ENCODE measurements around the gene HCAR2. TPM values are rescaled to one million over a fixed set of nuclear protein-coding genes. Genes with fewer than 3 reads are reported as not detected.

The HCAR2 gene
- total RNA-seq: 10.4 TPM

DNA sequence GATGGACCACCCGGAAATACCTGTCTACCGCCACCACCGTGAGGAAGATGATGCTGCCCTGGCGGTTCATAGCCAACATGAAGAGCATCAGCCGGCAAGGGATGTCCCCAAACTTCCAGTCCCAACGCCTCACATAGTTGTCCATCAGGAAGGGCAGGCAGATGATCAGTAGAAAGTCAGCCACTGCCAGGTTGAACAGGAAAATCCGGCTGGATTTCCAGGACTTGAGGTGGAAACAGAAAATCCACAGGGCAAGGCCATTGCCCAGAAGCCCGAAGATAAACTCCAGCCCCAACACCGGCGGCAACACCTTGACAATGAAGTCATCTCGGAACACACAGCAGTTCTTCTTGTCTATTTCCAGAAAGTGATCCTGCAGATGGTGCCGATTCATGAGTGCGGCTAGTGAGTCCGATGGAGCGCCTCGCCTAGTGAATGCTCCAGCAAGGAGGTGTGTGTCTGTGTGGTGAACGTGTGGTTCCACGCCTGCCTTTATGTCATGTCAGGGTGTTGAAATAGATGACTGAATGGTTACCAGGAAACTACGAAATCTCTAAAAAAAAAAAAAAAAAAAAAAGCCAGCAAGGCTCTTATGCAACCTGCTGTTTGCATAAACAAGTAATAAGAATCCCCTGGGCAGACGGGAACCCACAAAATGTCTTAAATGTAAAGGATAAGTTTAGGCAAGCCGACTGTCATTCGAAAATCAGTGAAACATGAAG, at the start of gene HCAR2:
TSS of gene HCAR2 (minus strand) at position 468 of the 722 bp plus-strand sequence. CDS start at position 394, 74 bp downstream.
- peak; percentile 55 for DNase-seq (ENCODE audit: low spot score)

DNA sequence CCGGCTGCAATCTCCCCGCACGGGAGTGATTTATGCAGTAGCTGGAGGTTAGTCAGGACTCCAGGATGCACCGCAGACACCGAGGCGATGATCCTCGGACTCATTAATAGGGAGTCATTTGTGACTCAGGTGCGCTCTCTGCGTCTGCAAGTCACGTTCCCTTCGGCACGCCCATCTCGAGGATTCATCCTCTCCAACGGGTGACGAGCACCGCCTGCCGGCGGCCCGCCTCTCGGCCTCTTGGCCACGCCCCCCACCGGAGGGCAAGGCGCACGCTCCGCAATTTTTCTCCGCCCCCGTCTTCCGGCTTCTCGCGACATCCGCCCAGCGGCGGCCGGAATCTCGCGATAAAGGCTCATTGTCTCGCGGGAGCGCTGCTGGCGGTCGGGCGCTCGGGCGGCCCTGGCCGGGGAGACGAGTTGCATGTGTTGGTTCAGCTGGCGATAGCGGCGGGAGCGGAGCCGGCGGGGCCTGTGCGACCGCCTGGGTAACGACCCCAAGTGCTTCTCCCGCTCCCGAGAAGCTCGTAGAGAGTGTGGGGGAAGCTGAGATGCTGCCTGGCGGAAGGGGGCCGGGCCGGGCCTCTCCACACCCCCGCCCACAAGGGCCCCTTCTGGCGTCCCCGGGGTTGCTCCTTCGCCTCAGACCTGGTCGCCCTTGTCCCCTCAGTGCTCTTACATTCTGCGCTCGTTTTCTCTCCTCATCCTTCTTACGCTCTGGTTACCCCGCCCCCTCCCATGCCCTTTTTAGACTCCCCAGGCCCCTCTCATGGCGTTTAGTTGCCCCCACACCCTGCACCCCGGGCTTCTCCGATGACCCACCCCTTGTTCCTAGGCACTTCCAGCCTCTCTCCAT, 49.5 kb upstream of the HCAR2 start, which contains the start of gene DENR:
TSS of gene DENR (plus strand) at position 361 of the 855 bp plus-strand sequence. CDS start 878 bp downstream, outside the sequence.
- DNase-seq (ENCODE audit: low spot score): peak; percentile 99

- DNase-seq (ENCODE audit: low spot score): peak; percentile 36
These were observed 47.8 kb upstream of the HCAR2 start for GRCh38 chr12:122750781-122751515.

DNA sequence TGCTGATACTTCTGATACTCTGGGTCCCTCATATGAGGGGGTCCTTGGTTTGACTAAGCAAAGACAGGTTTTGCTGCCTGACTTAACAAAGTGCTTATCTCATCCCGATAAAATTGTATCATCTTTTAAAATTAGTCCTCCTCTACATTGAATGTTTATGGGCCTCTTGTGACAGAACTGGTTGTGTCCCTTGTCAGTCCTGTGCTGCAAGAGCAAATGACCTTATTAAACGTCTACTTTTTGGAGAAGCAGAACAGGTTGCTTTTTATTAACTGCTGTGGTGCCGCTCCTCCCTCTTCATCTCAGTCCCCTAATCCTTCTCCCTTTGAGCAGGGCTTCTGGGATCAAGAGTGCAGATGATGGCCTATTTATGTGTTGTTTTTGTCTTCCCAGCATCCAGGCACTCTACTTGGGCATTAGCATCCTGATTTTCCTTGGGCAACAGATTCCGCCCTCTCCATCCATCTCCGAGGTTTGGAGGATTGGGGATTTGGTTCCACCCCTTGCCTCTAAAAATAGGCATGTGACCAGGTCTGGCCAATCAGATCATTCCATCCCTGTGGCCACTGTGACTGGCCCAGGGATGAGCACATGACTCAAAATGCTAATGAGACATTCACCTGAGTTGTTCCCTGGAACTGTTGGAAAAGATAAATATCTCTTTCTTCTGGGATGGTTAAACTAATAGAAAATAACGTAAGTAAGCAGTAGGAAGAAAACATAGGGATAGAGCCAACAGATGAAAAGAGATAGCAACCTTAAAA, 46.6 kb upstream of the HCAR2 start:
- DNase-seq (ENCODE audit: low spot score): peak; percentile 25

DNA sequence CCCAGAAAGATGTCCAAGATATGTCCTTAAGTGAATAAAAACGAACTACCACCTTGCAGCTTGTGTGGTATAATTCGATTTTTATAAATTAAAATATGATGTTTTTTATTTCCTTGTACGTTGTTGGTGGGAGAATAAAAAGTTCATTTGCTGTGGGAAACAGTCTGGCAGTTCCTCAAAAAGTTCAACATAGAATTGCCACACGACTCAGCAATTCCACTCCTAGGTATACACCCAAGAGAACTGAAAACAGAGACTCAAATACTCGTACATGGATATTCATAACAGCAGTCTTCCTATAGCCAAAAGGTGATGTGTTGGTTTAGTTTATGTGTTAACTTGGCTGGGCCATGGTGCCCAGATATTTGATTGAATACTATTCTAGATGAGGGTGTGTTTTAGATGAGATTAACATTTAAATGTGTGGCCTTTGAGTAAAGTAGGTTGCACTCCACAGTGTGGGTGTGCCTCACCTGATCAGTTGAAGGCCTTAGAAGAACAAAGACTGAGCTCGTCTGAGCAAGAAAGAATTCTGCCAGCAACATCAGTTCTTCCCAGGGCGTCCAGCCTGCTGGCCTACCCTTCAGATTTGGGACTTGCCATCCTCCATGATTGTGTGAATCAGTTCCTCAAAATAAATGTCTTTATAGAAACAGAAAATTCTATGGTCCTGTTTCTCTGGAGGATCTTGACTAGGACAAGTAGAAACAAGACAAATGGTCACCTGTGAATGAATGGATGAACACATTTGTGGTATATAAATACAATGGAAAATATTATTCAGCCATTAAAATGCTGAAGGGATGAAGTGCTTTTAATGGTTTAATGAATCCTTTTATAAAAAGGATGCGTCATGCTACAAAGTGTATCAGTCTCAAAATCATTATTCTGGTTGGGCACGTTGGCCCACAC, 44.3 kb upstream of the HCAR2 start:
- DNase-seq (ENCODE audit: low spot score): peak; percentile 24

- no peak for DNase-seq (ENCODE audit: low spot score)
These were observed 40.9 kb upstream of the HCAR2 start for GRCh38 chr12:122743895-122744525.

DNA sequence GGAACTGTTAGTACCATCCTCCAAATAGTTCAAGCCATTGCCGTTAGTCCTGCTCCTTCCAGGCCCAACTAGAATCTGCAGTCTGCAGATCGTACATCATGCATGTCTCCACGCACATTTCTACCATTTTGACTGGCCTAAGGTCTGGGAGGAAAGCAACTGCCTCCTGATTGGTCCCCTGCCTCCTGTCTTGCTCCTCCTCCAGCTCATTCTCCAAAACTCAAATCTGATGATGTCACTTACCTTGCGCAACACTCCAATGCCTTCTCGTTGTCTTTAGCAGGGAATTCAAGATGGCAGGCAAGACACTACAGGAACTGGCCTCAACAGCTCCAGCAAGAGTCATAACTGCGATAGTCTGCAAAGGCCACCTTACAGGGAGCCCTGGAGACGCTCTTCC, 37.2 kb upstream of the HCAR2 start:
- no peak for DNase-seq (ENCODE audit: low spot score)

DNA sequence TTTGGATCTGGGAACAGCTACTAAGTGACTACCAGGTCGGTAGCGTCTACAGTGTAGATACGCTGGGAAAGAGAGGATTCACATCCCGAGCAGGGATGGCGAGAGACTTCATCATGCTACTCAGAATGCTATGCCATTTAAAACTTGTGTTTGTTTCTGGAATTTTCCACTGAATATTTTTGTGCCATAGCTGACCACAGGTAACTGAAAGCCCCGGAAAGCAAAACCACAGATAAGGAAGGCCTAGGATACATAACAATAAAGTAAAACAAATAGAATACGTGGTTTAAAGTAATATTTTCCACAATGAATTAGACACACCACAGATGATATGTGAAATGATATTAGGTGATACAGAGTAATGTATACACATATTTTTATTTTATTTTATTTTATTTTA, 35.4 kb upstream of the HCAR2 start:
- no peak for DNase-seq (ENCODE audit: low spot score)

GRCh38 chr12:122732611-122733010, 29.5 kb upstream of the HCAR2 start:
- DNase-seq (ENCODE audit: low spot score): no peak

DNA sequence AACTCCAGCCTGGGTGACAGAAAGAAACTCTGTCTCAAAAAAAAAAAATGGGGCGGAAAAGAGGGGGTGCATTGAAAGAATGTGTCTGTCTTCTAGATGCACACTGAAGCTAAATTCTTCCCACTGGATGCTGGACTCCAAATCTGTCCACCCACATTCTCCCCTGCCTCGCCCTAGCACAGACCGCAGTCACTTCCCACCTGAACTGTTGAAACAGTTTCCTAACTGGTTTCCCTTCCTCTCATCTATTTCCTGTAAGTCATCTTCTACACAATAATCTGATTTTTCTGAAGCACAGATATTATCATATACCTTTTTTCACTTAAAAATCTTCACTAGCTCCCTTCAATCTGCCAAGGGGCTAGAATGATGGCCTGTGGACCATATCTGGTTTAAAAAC, 29.0 kb upstream of the HCAR2 start:
- DNase-seq (ENCODE audit: low spot score): no peak

GRCh38 chr12:122730215-122731014, 27.3 kb upstream of the HCAR2 start, which contains the start of gene HCAR1:
Gene HCAR1 (minus strand): TSS chr12:122730844. CDS start chr12:122730339, 505 bp downstream.
- DNase-seq (ENCODE audit: low spot score): no peak

DNA sequence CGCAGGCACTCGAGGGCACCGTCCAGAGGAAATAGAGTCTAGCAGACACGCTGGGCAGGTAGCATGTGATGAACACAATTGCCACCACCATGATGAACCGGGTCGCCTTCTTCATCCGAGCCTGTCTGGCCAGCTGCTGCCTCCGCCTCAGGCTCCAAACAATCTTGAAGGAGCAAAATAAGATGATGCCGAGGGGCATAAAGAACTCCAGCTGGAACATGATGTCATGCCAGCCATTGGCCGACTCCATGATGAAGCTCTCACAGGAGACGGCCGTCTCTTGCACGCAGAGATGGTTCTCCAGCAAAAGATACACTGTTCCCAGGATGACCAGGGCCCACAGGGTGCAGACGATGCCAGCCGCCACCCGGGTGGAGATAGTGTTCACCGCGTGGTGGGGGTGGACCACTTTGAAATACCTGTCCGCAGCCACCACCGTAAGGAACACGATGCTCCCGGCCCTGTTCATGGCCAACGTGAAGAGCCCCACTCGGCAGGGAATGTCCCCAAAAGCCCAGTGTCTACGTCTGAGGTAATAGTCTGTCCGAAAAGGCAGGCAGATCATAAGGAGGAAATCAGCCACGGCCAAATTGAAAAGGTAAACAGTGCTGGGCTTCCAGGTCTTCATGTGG, 26.5 kb upstream of the HCAR2 start:
- DNase-seq (ENCODE audit: low spot score): no peak

GRCh38 chr12:122726080-122726558, 23.0 kb upstream of the HCAR2 start:
- DNase-seq (ENCODE audit: low spot score): no peak

DNA sequence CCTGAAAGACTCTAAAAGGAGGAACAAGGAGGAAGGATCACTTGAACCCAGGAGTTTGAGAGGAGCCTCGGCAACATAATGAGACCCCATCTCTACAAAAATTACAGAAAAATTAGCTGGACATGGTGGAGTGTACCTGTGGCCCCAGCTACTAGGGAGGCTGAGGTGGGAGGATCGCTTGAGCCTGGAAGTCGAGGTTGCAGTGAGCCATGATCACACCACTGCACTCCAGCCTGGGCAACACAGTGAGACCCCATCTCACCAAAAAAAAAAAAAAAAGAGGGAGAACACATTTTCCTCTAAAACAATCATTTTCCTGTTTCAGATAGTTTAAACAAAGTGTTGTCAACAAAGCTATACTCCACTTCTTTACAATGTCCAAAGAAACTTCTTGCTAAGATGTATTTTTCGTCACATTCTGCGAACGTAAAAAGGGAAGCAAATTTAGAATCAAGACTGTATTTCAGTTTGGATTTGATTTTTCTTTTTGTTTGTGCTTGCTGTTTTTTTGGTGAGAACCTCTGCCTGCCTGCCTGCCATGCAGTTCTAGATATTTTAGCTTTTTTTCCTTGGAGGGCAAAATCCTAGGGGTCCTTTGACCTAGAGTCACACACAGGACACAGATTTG, 22.4 kb upstream of the HCAR2 start:
- no peak for DNase-seq (ENCODE audit: low spot score)

DNA sequence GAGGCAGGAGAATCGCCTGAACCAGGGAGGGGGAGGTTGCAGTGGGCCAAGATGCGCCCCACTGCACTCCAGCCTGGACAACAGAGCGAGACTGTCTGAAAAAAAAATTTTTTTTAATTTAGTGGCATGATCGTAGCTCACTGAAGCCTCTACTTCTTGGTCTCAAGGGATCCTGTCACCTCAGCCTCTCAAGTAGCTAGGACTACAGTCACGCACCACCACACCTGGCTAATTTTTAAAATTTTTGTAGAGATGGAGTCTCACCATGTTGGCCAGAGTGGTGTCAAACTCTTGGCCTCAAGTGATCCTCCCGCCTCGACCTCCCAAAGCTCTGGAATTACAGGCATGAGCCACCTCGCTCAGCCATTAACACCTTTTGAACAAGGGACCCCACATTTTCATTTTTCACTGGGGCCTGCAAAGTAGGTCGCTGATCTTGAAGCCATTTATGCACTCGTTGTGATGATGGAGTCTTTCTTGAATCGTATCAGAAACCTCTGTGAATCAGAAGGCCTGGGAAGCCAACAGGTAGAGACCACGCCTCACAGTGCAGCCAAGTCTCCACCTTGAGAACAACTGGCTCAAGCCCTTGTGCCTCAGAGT, 21.6 kb upstream of the HCAR2 start:
- no peak for DNase-seq (ENCODE audit: low spot score)

DNA sequence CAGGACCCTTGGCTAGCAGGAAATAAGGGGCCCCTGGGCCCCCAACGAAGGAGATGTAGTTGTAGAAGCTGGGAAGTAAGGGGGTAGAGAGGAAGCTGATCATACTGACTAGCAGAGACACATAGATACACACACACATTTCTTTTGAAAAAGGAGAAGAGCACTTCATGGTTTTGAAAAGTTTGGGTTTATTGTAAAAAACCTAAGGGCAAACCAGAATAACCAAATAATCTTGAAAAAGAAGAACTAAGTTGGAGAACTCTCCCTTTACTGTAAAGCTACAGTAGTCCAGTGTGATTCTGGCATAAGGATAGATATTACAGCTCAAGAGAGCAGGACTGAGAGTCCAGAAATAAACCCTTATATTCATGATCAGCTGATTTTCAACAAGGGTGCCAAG, 19.2 kb upstream of the HCAR2 start:
- DNase-seq (ENCODE audit: low spot score): no peak

GRCh38 chr12:122721057-122721545, 17.9 kb upstream of the HCAR2 start:
- DNase-seq (ENCODE audit: low spot score): peak; percentile 61
